Subcutaneous abdominal adipose tissue (tissue), 5 donors: ENCODE data around the gene RNF208.

ENCODE experiments used
- H3K27ac ChIP-seq: one replicate; pipeline ENCODE4 v1.7.0; 2013; ENCODE audit warnings: low read depth, mild to moderate bottlenecking, inconsistent platforms, low read length, moderate library complexity
- H3K27me3 ChIP-seq, 5 donors: one replicate each; pipeline ENCODE4 v1.7.0; 2013; ENCODE audit warnings: low read length in 5 of 5, inconsistent platforms in 1 of 5; ENCODE audit not compliant: control insufficient read depth in 5 of 5, insufficient read depth in 4 of 5
- H3K36me3 ChIP-seq, 5 donors: one replicate each; pipeline ENCODE4 v1.7.0; 2013; ENCODE audit warnings: low read length in 5 of 5; ENCODE audit not compliant: control insufficient read depth in 5 of 5, insufficient read depth in 5 of 5
- H3K4me1 ChIP-seq, 5 donors: one replicate each; pipeline ENCODE4 v1.7.0; 2013; ENCODE audit warnings: low read length in 5 of 5, mild to moderate bottlenecking in 3 of 5, moderate library complexity in 1 of 5; ENCODE audit not compliant: control insufficient read depth in 5 of 5, insufficient read depth in 5 of 5
- H3K4me3 ChIP-seq, 5 donors: one replicate each; pipeline ENCODE4 v1.7.0; 2013; ENCODE audit warnings: low read length in 5 of 5, low read depth in 1 of 5
- H3K9ac ChIP-seq, 5 donors: one replicate each; pipeline ENCODE4 v1.7.0; 2013; ENCODE audit warnings: low read length in 5 of 5, mild to moderate bottlenecking in 4 of 5, moderate library complexity in 3 of 5
- H3K9me3 ChIP-seq, 5 donors: one replicate each; pipeline ENCODE4 v1.7.0; 2013; ENCODE audit warnings: low read length in 5 of 5; ENCODE audit not compliant: control insufficient read depth in 5 of 5
- donor health status: healthy.
- donor health status: healthy.
- donor health status: healthy.
- donor health status: healthy.
- donor health status: healthy.

Gene RNF208

DNA sequence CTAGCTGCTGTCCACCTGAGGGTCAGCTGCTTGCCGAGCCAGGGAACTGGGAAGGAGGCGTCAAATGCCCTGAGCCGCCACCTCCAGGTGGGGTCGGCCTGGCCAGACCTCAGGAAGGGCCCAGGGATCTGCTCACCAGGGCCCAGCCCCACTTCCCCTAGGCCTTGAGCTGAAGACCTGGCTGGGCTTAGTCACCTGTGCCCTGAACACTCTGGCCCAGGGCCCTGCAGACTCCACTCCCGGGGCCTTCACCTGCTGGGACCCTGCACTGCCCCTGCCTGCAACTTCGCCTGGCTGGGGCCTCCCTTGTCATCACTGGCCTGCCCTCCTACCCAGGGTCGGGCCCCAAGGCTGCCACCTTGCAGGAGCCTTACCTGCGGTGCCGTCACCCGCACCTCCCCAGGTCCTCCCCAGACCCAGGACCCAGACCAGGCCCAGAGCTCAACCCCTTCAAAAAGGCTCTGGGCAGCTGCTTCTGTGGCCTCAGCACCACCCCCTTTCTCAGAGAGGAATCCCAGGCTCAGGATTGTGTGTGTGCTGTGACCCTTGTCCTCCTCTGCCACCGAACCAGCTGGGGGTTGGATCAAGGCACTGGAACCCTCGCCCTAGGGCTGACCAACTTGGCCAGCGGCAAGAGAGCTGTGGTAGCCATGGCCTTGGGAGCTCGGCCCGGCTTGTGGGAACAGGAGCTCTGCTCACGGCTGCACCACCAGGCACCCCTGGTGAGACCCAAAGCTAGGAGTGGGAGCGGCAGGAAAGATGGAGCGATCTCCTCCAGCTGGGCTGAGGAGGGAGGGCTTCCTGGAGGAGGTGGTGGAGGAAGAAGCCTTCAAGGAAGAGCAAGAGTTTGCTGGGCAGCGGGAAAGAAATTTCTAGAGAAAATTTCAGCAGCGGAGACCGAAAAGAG lies 31.9 kb upstream of the RNF208 start:
- H3K4me3 ChIP-seq = peak overlapping the region; percentile 50 to 95 (median 81)
- H3K9ac ChIP-seq = peak overlapping the region in 4 of 5 donors; percentile 68 to 85 (median 80)
- peak overlapping the region; percentile 62 for H3K27ac ChIP-seq
- H3K9me3 ChIP-seq = no peaks in the 10 kb centered on the region
- H3K27me3 ChIP-seq = no peaks in the 10 kb centered on the region
- H3K36me3 ChIP-seq = peaks cover 0 to 15% (median 13%) of the 10 kb centered on the region in 5 donors
- peaks cover 7 to 45% (median 38%) of the 10 kb centered on the region in 5 donors for H3K4me1 ChIP-seq

DNA sequence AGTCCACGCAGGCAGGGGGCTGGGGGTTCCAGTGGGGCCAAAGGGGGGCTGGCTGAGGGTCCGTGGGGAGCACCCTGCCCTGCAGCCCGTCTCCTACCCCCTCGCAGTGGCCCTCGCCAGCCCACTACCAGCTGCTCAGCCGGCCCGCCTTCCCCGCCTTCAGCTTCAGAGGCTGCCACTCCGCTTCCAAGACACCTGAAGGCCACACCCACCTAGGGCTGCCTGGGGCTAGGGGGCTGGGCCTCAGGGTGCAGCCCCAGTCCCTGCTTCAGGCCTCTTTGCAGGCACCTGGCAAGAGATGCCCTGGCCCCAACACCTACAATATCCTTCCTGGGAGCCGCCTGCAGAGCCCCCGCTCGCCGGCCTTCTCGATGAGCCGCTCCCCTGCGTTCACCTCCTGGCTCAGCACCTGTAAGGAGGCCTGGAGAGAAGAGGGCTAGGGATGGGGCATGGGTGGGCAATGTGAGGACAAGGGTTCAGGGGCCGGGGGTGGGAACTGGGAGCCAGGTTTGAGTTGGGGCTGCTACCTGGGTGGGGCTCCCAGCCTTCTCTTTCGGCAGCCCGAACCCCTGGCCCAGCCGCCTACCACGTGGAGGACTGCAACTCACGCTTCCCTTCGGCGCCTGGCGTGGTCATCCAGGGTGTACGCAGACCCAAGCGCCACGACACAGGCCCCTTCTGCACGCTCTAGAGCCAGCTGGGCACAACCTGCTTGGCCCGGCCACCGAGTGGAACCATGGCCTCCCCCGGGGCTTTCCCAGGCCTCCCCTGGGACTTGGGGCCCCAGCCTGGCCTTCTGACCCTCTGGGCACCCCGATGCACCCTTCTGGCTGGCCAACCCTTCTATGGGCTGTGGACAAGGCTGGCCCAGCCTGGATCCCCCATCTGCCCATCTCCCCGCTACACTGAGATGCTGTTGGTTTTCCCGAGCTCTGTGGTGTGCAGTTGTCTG lies 30.8 kb upstream of the RNF208 start:
- H3K4me1 ChIP-seq = peaks cover 7 to 47% (median 38%) of the 10 kb centered on the region in 5 donors
- no peak overlapping the region for H3K27ac ChIP-seq
- no peak overlapping the region for H3K4me3 ChIP-seq
- H3K27me3 ChIP-seq = no peaks in the 10 kb centered on the region
- no peaks in the 10 kb centered on the region for H3K9me3 ChIP-seq
- H3K36me3 ChIP-seq = peaks cover 0 to 11% (median 6%) of the 10 kb centered on the region in 5 donors
- H3K9ac ChIP-seq = no peak overlapping the region

DNA sequence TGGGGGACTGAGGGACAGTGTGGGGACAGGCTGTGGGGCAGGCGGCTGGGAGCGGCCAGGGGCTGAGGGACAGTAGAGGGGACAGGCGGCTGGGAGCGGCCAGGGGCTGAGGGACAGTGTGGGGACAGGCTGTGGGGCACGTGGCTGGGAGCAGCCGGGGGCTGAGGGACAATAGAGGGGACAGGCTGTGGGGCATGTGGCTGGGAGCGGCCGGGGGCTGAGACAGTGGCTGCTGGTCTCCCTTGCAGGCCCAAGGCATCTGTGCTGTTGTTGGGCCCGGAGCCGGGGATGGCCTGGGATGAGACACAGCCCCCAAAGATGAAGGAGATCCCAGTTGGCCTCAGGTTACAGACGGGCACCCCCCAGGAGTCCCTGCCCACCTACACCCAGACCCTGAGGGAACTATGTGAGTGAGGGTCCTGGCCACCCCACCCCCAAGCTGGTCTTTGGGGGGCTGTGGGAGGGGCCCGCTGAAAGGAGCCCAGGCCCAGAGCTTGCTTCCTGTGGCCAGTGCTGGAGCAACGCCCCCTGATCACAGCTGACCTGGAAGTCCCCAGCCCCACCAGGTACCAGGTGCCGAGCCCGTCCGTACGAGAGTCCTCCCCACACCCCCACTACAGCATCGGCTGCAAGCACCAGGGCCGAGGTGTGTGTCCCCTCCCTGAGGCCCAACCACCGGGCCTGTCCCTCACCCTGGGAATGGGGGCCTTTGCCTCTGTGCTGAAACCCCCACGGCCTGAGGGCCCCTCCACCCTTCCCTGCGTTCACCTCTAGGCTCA lies 29.6 kb upstream of the RNF208 start:
- H3K4me1 ChIP-seq = peaks cover 6 to 51% (median 37%) of the 10 kb centered on the region in 5 donors
- H3K9ac ChIP-seq = no peak overlapping the region

DNA sequence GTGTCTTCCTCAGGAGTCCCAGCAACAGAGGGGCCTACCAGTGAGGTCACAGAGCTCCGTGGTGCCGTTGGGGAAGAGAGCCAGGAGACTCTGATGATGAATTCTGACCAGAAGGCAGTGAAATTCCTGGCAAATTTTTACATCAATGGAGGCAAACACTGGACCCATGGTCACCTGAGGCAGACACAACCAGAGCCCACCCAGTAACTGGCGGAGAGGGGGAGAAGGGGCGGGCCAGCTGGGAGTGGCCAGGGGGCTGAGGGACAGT lies 29.1 kb upstream of the RNF208 start, which contains the start of gene STPG3:
Gene STPG3 (plus strand): TSS at position 93 of the 268 bp plus-strand sequence. CDS start 1 bp downstream, at position 94.
- peak within 1 kb of the TSS in 1 of 5 donors; percentile 31 for H3K9ac ChIP-seq
- H3K4me3 ChIP-seq = no peak within 1 kb of the TSS
- no peaks in the 10 kb centered on the region for H3K9me3 ChIP-seq
- H3K27me3 ChIP-seq = no peaks in the 10 kb centered on the region
- H3K27ac ChIP-seq = no peak within 1 kb of the TSS
- peaks cover 2 to 45% (median 31%) of the 10 kb centered on the region in 5 donors for H3K4me1 ChIP-seq
- H3K36me3 ChIP-seq = peaks cover 0 to under 1% (median 0%) of the 10 kb centered on the region in 5 donors

More for the DNA sequence above, 29.6 kb upstream of the RNF208 start:
- Histone ChIP-seq H3K9me3 (no peaks in the 10 kb centered on the region), H3K4me3 (no peak overlapping the region), H3K27ac (no peak overlapping the region), H3K27me3 (no peaks in the 10 kb centered on the region), H3K36me3 (peaks cover 0 to 6% (median 2%) of the 10 kb centered on the region in 5 donors)

DNA sequence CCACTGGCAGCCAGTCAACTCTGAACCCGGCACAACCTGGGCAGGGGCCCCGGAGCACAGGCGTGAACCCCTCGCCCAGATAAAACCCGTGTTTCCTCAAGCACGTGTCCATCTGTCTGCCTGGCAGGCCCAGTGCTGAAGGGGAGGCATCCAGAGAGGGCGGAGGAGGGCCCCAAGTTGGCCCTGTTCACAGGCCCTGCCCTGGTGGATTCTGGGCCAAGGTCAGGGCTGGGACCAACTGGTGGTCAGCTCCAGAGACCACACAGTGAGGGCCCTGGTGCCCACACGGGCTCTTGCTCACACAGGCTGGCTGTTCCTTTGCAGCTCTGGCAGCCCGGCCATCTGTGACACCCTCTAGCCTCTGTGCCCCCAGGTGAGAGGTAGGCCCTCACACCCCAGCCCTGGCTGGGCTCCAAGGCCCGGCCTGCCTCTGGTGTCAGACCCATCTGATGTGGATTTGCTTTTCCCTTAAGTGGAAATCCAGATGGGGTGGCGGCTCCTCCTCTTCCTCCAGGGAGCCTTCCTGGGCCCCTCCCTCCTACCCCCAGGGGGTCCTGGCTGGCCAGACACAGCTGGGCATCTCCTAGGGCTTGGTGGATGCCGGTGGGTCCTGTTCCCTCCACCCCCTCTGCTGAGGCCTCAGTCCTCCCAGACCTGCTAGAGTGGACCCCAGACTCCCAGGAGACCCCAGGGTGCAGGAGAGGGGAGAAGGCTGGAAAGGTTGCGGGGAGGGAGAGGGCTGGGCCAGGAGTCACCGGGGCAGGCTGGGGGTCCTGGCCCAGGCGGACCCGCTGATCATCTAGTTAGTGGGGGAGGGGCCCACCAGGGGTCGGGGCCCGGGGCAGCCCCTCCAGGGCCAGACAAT lies 28.5 kb upstream of the RNF208 start:
- peaks cover 0 to 39% (median 26%) of the 10 kb centered on the region in 5 donors for H3K4me1 ChIP-seq
- no peak overlapping the region for H3K27ac ChIP-seq
- no peaks in the 10 kb centered on the region for H3K9me3 ChIP-seq
- no peak overlapping the region for H3K4me3 ChIP-seq
- no peaks in the 10 kb centered on the region for H3K36me3 ChIP-seq
- peak overlapping the region in 1 of 5 donors; percentile 31 for H3K9ac ChIP-seq
- H3K27me3 ChIP-seq = peaks cover 0 to 2% (median 0%) of the 10 kb centered on the region in 5 donors

DNA sequence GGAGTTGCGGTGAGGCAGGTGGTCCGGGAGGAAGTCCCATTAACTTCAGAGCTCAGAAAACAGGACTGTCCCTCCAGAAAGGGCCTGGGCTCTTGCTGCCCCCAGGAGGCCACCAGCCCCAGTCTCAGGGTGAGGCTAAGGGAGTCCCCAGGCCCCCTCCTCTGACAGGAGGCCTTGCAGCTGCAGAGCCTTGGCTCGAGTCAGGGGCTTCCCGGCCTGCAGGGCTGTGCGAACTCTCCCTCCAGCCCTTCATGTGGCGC lies 25.8 kb upstream of the RNF208 start:
- no peaks in the 10 kb centered on the region for H3K9me3 ChIP-seq
- H3K9ac ChIP-seq = no peak overlapping the region
- H3K4me3 ChIP-seq = no peak overlapping the region
- no peak overlapping the region for H3K27ac ChIP-seq
- H3K36me3 ChIP-seq = peaks cover 0 to 11% (median 10%) of the 10 kb centered on the region in 5 donors
- peaks cover 0 to 43% (median 18%) of the 10 kb centered on the region in 5 donors for H3K4me1 ChIP-seq
- H3K27me3 ChIP-seq = peaks cover 0 to 3% (median 0%) of the 10 kb centered on the region in 5 donors

DNA sequence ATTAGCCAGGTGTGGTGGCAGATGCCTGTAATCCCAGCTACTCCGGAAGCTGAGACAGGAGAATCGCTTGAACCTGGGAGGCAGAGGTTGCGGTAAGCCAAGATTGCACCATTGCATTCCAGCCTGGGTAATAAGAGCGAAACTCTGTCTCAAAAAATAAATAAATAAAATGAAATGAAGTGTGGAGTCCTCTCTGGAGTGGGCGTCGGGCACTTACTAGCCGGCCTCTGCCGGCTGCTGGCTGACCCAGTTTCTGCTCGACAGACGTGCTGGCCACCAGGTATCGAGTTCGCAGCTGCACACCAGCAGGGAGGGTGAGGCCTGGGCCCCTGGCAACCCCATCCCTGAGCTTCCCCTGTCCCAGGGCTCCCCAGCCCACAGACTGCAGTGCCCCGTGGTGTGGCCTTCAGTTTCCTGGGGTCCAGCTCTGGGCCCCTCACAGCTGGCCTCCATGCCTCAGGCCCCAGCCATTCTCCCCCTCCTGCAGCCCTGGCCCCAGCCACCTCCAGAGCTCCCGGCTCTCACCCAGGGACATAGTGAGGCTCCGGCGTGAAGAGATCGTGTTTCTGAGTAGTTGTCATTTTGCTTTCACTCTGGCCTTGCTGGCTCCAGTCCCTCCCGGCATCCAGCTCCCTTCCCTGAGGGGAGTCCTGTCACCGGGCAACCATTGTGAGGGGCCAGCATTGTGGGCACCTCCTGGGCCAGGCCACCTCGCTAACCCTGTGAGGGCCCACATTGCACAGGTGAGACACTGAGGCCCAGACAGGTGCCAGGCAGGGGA lies 25.3 kb upstream of the RNF208 start:
- Histone ChIP-seq H3K4me1 (peaks cover 4 to 48% (median 24%) of the 10 kb centered on the region in 5 donors), H3K9me3 (no peaks in the 10 kb centered on the region), H3K36me3 (peaks cover 0 to 16% (median 16%) of the 10 kb centered on the region in 5 donors), H3K27ac (no peak overlapping the region), H3K9ac (no peak overlapping the region), H3K27me3 (peaks cover 0 to 3% (median 0%) of the 10 kb centered on the region in 5 donors), H3K4me3 (no peak overlapping the region)

DNA sequence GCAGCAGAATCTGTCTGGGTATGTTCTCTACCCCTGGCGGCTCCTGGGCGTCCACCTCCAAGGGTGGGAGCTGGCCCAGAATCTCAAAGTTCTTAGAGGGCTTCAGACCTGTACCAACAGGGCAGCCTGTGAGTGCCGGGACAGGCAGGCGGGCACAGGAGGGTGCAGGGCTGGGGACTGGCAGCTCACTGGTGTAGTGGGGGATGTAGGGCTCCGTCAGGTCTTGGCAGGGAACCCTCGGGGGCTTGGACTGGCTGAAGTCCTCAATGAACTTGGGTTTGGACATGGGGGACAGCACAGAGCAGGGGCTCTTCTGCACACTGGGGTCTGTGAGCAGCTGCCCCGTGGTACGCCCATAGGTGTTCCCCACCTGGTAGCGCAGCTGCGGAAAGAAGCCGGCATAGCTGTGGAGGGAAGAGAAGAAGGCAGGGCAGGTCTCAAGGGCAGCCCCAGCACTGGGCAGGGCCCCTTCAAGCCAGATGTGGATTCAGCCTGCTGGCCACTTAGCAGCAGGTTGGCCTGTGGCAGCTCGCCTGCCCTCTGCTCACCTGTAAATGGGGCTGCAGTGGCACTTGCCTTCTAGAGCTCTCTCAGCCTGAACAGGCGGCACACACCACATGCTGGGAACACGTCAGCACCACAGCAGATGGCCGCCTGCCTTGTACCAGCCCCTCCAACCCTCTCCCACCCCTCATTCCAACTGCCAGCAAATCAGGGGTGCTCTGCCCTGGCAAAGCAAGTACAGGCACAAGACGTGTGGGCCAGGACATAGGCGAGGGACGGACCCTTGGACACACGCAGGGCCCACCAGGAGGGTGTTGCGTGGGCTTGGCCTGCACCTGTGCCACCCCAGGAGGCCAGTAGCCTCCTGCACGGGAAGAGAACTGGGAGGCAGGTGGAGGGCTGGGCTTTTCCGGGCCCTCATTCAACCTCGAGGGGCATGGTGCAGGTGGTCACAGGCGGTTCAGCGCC lies 23.7 kb upstream of the RNF208 start:
- Histone ChIP-seq H3K27ac (no peak overlapping the region), H3K36me3 (peaks cover 0 to 21% (median 19%) of the 10 kb centered on the region in 5 donors), H3K9ac (no peak overlapping the region), H3K9me3 (no peaks in the 10 kb centered on the region), H3K4me3 (no peak overlapping the region), H3K4me1 (peaks cover 8 to 50% (median 27%) of the 10 kb centered on the region in 5 donors), H3K27me3 (peaks cover 0 to 3% (median 0%) of the 10 kb centered on the region in 5 donors)
